Measurements from ENCODE around the gene CCDC148.

Gene CCDC148

DNA sequence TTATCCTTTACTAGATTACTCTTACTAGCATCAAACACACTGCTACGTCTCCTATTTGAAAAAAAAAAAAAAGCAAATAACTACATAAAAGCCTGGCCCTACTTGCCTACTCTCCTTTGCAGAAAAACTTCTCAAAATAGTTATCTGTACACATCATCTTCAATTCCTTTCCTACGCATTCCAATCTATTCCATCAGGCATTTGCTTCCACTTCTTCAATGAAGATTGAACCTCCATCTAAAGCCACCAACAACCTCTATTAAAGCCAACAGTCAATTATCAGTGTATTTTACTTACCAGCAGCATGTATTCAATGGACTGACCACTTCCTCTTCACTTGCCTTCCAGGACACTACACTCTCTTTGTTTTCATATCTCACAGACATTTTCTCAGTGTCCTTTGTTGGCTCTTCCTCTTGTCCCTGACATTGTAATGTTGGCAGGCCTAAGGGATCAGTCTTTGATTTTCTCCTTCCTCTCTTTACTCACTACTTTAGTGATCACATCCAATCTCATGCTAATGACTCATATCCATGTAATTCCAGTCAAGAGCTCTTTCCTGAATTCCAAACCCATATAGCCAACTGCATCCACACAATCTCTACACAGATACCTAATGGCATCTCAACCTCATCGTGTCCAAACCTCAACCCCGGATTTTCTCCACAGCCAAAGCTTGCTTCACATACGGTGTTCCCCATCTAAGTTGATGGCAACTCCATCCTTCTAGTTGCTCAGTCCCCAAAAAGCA is 131.3 kb downstream of the CCDC148 start:
- DNase-seq (ENCODE audit: low spot score), result no peak
- TF ChIP-seq, protein P1, sequence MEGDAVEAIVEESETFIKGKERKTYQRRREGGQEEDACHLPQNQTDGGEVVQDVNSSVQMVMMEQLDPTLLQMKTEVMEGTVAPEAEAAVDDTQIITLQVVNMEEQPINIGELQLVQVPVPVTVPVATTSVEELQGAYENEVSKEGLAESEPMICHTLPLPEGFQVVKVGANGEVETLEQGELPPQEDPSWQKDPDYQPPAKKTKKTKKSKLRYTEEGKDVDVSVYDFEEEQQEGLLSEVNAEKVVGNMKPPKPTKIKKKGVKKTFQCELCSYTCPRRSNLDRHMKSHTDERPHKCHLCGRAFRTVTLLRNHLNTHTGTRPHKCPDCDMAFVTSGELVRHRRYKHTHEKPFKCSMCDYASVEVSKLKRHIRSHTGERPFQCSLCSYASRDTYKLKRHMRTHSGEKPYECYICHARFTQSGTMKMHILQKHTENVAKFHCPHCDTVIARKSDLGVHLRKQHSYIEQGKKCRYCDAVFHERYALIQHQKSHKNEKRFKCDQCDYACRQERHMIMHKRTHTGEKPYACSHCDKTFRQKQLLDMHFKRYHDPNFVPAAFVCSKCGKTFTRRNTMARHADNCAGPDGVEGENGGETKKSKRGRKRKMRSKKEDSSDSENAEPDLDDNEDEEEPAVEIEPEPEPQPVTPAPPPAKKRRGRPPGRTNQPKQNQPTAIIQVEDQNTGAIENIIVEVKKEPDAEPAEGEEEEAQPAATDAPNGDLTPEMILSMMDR (IDR thresholded peaks at IDR 0.05; ENCODE audit: extremely low read depth, missing control alignments), result no peak

DNA sequence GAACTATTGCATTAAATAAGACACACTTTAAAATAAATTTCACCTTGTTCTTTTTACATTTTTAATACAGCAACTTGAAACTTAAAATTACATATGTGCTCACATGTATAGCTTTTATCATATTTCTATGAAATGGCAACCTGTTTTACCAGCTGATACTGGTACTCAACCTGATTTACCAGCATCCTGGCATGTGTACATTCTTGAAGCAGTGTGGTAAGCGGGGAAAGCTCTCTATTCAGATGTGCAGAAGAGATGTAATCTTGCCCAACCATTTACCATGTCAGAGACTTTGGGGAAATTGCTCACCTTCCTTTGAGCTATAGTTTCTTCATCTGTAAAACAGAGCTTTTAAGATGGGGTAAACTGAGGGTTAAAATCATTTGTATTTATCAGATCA is 133.2 kb downstream of the CCDC148 start:
- TF ChIP-seq, protein P1 (IDR thresholded peaks at IDR 0.05; ENCODE audit: extremely low read depth, missing control alignments), result no peak
- no peak for DNase-seq (ENCODE audit: low spot score)

DNA sequence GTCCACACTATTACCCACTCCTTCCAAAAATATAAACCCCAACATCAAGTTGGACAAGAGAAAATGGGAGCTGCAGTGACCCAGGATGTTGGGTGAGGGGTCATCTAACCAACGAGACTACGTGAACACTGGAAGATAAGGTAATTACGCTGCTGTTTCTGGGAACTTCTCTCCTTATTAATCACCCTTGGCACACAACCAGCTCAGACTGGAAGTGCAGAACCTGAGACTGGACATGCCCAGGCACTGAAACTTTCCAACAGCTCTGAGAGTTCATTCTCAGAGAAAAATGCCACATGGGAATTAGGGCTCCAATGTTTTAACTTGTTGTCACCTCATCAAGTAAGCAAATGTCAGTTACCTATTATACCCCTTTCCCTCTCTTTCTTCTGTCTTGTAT is 135.3 kb downstream of the CCDC148 start:
- DNase-seq (ENCODE audit: low spot score), result no peak

DNA sequence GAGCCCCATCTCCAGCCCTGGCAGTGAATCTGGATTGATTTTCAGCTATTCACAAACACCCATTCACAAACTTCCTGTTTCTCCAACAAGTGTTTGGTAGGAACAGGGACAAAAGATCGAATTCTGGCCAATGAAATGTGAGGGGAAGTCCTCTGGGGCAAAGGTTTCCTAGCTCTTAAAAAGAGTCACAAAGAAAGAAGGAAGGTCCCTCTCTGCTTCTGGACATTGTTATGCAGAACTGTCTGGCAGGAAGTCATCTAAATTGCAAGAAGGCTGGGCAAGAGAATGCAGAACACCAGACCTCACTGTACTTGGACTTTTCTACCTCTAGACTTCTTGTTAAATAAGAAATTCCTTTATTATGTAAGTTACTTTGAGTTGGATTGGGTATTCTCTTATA is 137.3 kb downstream of the CCDC148 start:
- DNase-seq (ENCODE audit: low spot score), result no peak
- TF ChIP-seq, protein P1 (IDR thresholded peaks at IDR 0.05; ENCODE audit: extremely low read depth, missing control alignments), result no peak

More for the DNA sequence above, 135.3 kb downstream of the CCDC148 start:
- TF ChIP-seq, protein P1 (IDR thresholded peaks at IDR 0.05; ENCODE audit: extremely low read depth, missing control alignments), result no peak

DNA sequence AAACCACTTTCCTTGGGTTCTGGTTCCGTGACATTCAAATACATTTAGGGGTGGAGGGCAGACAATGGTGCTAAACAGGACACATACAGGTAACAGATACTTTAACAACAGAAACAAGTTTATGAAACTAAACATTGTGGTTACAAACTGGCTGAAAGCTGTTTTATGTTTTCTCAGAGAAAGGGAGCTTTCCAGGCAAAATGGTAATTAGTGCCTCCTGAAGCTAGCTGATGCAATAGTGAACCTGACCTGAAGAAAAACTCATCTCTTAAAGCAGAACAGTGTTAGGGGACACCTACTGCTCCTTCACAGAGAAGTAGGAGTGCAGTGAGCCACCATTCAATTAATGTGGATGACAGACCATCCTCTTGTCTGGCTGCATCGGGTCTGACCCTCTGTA is 138.9 kb downstream of the CCDC148 start:
- TF ChIP-seq, protein P1 (IDR thresholded peaks at IDR 0.05; ENCODE audit: extremely low read depth, missing control alignments), result no peak
- DNase-seq (ENCODE audit: low spot score), result no peak

DNA sequence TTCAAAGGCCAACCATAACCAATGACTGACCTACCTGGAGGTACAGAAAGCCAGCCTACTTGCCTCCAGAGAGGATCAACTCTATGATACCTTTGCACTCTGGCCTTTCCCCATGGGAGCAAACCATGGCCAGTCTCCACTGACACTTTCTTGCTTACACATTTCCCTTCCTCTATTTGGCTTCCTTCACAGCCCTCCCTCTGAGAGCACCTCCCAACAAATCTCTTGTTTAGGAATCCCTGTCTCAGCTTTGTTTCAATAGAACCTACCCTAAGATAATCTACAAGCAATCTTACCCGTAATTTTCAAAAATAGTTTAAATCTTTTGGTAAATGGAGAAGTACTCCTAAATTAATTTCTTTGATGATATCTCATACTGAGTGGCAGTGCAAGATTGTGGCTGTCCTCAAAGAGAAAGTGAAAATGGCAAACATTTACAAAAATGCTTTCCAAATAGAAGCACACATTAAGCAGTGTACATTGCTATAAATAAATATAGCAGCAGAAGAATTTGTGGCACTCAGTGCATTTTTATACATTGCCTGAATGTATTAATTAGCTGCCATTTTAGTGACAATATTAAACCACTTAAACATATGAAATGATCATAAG is 140.6 kb downstream of the CCDC148 start:
- TF ChIP-seq, protein P1 (IDR thresholded peaks at IDR 0.05; ENCODE audit: extremely low read depth, missing control alignments), result no peak
- no peak for DNase-seq (ENCODE audit: low spot score)

DNA sequence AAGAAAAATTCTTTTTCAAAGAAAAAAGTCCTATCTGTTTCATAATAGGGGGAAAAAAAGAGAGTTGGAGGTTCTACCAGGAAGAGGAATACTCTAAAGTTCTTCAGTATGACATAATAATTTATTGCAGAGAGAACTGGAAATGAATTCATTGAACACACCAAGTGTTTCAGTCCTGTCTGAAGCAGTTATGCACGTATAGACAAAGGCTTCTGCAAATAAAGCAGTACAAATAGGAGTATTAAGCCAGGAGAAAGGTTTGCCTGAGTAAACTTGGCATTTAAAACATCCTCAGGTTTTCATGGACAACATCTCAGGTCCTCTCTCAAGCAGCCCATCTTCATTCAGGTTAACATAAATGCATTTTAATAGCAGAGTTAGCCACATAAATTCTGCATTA is 141.6 kb downstream of the CCDC148 start:
- TF ChIP-seq, protein P1 (IDR thresholded peaks at IDR 0.05; ENCODE audit: extremely low read depth, missing control alignments), result no peak
- no peak for DNase-seq (ENCODE audit: low spot score)

All from GM20000 (cell line).